HepG2 (cell line): ENCODE data around the gene NELFB. TPM values are rescaled to one million over a fixed set of nuclear protein-coding genes. Genes with fewer than 3 reads are reported as not detected.

ENCODE experiments used
- CEBPG ChIP-seq: IDR thresholded peaks from 2 replicates; pipeline ENCODE4 v1.6.1; 2016
- GTF2F1 ChIP-seq: fragments of 150-350 bp; IDR thresholded peaks from 2 replicates; pipeline ENCODE4 v1.6.1; 2014; ENCODE audit warnings: low read length
- HOXA3 ChIP-seq: sonication (generic); formaldehyde crosslinking; IDR thresholded peaks from 2 replicates; pipeline ENCODE4 v1.5.0; 2020; ENCODE audit warnings: missing genetic modification reagents
- JUN ChIP-seq: sonication (generic); formaldehyde crosslinking; IDR thresholded peaks from 2 replicates; pipeline ENCODE4 v1.4.0; 2020; ENCODE audit warnings: mild to moderate bottlenecking, missing genetic modification reagents
- KLF13 ChIP-seq: sonication (generic); formaldehyde crosslinking; IDR thresholded peaks from 2 replicates; pipeline ENCODE4 v1.4.0; 2020; ENCODE audit warnings: mild to moderate bottlenecking, missing genetic modification reagents
- KLF15 ChIP-seq: sonication (generic); formaldehyde crosslinking; IDR thresholded peaks from 2 replicates; pipeline ENCODE4 v1.8.1; 2023; ENCODE audit warnings: borderline replicate concordance, mild to moderate bottlenecking, inconsistent platforms, missing genetic modification reagents, mixed read lengths
- LCORL ChIP-seq, 2 experiments: fragments of 450-650 bp in 1 of 2; sonication (generic) in 1 of 2; formaldehyde crosslinking in 1 of 2; IDR thresholded peaks; 2 replicates each; pipeline versions ENCODE4 v1.5.0 to v1.6.1; 2017 to 2020; ENCODE audit warnings: antibody characterized with exemption in 1 of 2, missing genetic modification reagents in 1 of 2
- MTA1 ChIP-seq: sonication (generic); formaldehyde crosslinking; IDR thresholded peaks from 2 replicates; pipeline ENCODE4 v1.4.0; 2020; ENCODE audit warnings: missing genetic modification reagents, mild to moderate bottlenecking, borderline replicate concordance
- NFRKB ChIP-seq: fragments of 450-650 bp; IDR thresholded peaks from 2 replicates; pipeline ENCODE4 v1.6.1; 2017
- NR1H2 ChIP-seq: sonication (generic); formaldehyde crosslinking; IDR thresholded peaks from 2 replicates; pipeline ENCODE4 v1.8.1; 2022; ENCODE audit warnings: low read depth, missing genetic modification reagents, borderline replicate concordance
- NR3C1 ChIP-seq: sonication (generic); formaldehyde crosslinking; IDR thresholded peaks from 2 replicates; pipeline ENCODE4 v1.4.0; 2020; ENCODE audit warnings: missing genetic modification reagents
- XRCC5 ChIP-seq: fragments of 200-400 bp; formaldehyde crosslinking; optimal IDR thresholded peaks from 2 replicates; pipeline ENCODE3; 2017; ENCODE audit warnings: mild to moderate bottlenecking, low read length
- ZFYVE20 ChIP-seq: sonication (generic); formaldehyde crosslinking; IDR thresholded peaks from 2 replicates; pipeline ENCODE4 v1.8.0; 2023; ENCODE audit warnings: low read depth, mild to moderate bottlenecking, moderate library complexity, missing genetic modification reagents, borderline replicate concordance
- ZNF777 ChIP-seq: sonication (generic); formaldehyde crosslinking; IDR thresholded peaks from 2 replicates; pipeline ENCODE4 v1.4.0; 2020; ENCODE audit warnings: missing genetic modification reagents
- ZNF782 ChIP-seq: sonication (generic); formaldehyde crosslinking; IDR thresholded peaks from 2 replicates; pipeline ENCODE4 v1.4.0; 2020; ENCODE audit warnings: missing genetic modification reagents, mild to moderate bottlenecking, borderline replicate concordance
- ZNF839 ChIP-seq: sonication (generic); formaldehyde crosslinking; IDR thresholded peaks from 2 replicates; pipeline ENCODE4 v1.4.0; 2020; ENCODE audit warnings: missing genetic modification reagents, mild to moderate bottlenecking, borderline replicate concordance
- polyA plus RNA-seq, 8 experiments: library from polyadenylated mRNA; depleted of rRNA in 3 of 8; stranded (reverse) in 7 of 8; unstranded in 1 of 8; fragments of >200 nt; fragmentation: Illumina TruSeq in 4 of 8; extraction: Trizol in 4 of 8; gene quantifications; 2 replicates each; pipeline versions ENCODE4 v1.2.1 to v1.2.3, GENCODE V29; 2011 to 2016; ENCODE audit warnings: low read depth in 4 of 8, missing spikeins in 1 of 8, mixed read lengths in 1 of 8; ENCODE audit not compliant: insufficient read depth in 1 of 8
- total RNA-seq, 5 experiments: library from RNA; depleted of rRNA; stranded (reverse); fragments of >200 nt; fragmentation: Illumina TruSeq; extraction: Trizol; gene quantifications; 2 replicates each; pipeline ENCODE4 v1.2.3, GENCODE V29; 2016; ENCODE audit warnings: low read depth in 1 of 5
- TF ChIP-seq, protein P1 (sequence below): sonication (generic); formaldehyde crosslinking; conservative IDR thresholded peaks from 2 replicates; pipeline ENCODE4 v1.8.0; 2022; ENCODE audit warnings: low read depth, missing genetic modification reagents
- TF ChIP-seq, protein P2 (sequence below): sonication (generic); formaldehyde crosslinking; conservative IDR thresholded peaks from 2 replicates; pipeline ENCODE4 v1.4.0; 2020; ENCODE audit warnings: missing genetic modification reagents
- TF ChIP-seq, protein P3 (sequence below): fragments of 450-650 bp; IDR thresholded peaks from 2 replicates; pipeline ENCODE4 v1.6.1; 2016
- TF ChIP-seq, protein P4 (sequence below): sonication (generic); formaldehyde crosslinking; IDR thresholded peaks from 2 replicates; pipeline ENCODE4 v1.8.1; 2023; ENCODE audit warnings: missing genetic modification reagents, inconsistent platforms, borderline replicate concordance
- TF ChIP-seq, protein P5 (sequence below): IDR thresholded peaks from 2 replicates; pipeline ENCODE4 v1.6.1; 2016; ENCODE audit warnings: low read depth

The NELFB gene
- total and polyA plus RNA-seq, 2 of the 13 experiments (the other 11 are each of a cell fraction or from before 2014, with no cell fraction given): 26.5 to 45.8 TPM

DNA sequence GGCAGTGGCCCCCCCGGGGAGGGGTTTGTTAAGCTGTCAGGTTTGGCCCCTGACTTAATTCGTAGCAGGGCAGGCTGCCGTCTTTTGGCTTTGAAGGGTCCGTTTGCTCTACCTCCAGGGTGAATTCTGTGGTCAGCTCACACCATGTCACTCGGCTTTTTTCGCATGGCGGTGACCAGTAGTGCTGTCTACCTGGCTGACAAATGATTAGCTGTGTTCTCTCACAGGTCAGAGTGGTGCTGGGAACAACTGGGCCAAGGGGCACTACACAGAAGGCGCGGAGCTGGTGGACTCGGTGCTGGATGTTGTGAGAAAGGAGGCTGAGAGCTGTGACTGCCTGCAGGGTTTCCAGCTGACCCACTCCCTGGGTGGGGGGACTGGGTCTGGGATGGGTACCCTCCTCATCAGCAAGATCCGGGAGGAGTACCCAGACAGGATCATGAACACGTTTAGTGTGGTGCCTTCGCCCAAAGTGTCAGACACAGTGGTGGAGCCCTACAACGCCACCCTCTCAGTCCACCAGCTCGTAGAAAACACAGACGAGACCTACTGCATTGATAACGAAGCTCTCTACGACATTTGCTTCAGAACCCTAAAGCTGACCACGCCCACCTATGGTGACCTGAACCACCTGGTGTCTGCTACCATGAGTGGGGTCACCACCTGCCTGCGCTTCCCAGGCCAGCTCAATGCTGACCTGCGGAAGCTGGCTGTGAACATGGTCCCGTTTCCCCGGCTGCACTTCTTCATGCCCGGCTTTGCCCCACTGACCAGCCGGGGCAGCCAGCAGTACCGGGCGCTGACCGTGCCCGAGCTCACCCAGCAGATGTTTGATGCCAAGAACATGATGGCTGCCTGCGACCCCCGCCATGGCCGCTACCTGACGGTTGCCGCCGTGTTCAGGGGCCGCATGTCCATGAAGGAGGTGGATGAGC is 12.6 kb upstream of the NELFB start (continued):
- TF ChIP-seq, protein P1, sequence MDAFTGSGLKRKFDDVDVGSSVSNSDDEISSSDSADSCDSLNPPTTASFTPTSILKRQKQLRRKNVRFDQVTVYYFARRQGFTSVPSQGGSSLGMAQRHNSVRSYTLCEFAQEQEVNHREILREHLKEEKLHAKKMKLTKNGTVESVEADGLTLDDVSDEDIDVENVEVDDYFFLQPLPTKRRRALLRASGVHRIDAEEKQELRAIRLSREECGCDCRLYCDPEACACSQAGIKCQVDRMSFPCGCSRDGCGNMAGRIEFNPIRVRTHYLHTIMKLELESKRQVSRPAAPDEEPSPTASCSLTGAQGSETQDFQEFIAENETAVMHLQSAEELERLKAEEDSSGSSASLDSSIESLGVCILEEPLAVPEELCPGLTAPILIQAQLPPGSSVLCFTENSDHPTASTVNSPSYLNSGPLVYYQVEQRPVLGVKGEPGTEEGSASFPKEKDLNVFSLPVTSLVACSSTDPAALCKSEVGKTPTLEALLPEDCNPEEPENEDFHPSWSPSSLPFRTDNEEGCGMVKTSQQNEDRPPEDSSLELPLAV: no peak
- TF ChIP-seq KLF13 (CRISPR knock-in tag): no peak
- no peak for TF ChIP-seq JUN (CRISPR knock-in tag)
- TF ChIP-seq, protein P2, sequence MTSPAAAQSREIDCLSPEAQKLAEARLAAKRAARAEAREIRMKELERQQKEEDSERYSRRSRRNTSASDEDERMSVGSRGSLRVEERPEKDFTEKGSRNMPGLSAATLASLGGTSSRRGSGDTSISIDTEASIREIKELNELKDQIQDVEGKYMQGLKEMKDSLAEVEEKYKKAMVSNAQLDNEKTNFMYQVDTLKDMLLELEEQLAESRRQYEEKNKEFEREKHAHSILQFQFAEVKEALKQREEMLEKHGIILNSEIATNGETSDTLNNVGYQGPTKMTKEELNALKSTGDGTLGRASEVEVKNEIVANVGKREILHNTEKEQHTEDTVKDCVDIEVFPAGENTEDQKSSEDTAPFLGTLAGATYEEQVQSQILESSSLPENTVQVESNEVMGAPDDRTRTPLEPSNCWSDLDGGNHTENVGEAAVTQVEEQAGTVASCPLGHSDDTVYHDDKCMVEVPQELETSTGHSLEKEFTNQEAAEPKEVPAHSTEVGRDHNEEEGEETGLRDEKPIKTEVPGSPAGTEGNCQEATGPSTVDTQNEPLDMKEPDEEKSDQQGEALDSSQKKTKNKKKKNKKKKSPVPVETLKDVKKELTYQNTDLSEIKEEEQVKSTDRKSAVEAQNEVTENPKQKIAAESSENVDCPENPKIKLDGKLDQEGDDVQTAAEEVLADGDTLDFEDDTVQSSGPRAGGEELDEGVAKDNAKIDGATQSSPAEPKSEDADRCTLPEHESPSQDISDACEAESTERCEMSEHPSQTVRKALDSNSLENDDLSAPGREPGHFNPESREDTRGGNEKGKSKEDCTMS (CRISPR knock-in tag): no peak
- TF ChIP-seq, protein P3, sequence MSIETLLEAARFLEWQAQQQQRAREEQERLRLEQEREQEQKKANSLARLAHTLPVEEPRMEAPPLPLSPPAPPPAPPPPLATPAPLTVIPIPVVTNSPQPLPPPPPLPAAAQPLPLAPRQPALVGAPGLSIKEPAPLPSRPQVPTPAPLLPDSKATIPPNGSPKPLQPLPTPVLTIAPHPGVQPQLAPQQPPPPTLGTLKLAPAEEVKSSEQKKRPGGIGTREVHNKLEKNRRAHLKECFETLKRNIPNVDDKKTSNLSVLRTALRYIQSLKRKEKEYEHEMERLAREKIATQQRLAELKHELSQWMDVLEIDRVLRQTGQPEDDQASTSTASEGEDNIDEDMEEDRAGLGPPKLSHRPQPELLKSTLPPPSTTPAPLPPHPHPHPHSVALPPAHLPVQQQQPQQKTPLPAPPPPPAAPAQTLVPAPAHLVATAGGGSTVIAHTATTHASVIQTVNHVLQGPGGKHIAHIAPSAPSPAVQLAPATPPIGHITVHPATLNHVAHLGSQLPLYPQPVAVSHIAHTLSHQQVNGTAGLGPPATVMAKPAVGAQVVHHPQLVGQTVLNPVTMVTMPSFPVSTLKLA: no peak
- 0 out of 2 replicates have a peak, but pooled peaks have one; percentile 9 for TF ChIP-seq MTA1 (CRISPR knock-in tag)
- TF ChIP-seq ZNF782 (CRISPR knock-in tag): no peak
- TF ChIP-seq CEBPG: no peak
- no peak for TF ChIP-seq NFRKB
- TF ChIP-seq, protein P4, sequence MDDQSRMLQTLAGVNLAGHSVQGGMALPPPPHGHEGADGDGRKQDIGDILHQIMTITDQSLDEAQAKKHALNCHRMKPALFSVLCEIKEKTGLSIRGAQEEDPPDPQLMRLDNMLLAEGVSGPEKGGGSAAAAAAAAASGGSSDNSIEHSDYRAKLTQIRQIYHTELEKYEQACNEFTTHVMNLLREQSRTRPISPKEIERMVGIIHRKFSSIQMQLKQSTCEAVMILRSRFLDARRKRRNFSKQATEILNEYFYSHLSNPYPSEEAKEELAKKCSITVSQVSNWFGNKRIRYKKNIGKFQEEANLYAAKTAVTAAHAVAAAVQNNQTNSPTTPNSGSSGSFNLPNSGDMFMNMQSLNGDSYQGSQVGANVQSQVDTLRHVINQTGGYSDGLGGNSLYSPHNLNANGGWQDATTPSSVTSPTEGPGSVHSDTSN (CRISPR knock-in tag): no peak
- no peak for TF ChIP-seq ZFYVE20 (CRISPR knock-in tag)
- no peak for TF ChIP-seq ZNF839 (CRISPR knock-in tag)
- no peak for TF ChIP-seq LCORL (IDR thresholded peaks at IDR 0.05)
- peak; percentile 30 for TF ChIP-seq LCORL (CRISPR knock-in tag; IDR thresholded peaks at IDR 0.05)
- TF ChIP-seq HOXA3 (CRISPR knock-in tag): no peak
- TF ChIP-seq XRCC5: no peak
- TF ChIP-seq NR3C1 (CRISPR knock-in tag): no peak
- 0 out of 2 replicates have a peak, but pooled peaks have one; percentile 1 for TF ChIP-seq ZNF777
- 0 out of 2 replicates have a peak, but pooled peaks have one; percentile 15 for TF ChIP-seq NR1H2
- TF ChIP-seq, protein P5, sequence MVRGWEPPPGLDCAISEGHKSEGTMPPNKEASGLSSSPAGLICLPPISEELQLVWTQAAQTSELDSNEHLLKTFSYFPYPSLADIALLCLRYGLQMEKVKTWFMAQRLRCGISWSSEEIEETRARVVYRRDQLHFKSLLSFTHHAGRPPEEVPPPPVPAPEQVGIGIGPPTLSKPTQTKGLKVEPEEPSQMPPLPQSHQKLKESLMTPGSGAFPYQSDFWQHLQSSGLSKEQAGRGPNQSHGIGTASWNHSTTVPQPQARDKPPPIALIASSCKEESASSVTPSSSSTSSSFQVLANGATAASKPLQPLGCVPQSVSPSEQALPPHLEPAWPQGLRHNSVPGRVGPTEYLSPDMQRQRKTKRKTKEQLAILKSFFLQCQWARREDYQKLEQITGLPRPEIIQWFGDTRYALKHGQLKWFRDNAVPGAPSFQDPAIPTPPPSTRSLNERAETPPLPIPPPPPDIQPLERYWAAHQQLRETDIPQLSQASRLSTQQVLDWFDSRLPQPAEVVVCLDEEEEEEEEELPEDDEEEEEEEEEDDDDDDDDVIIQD (CRISPR knock-in tag): 0 out of 2 replicates have a peak, but pooled peaks have one; percentile 11
- no peak for TF ChIP-seq GTF2F1
- TF ChIP-seq KLF15 (CRISPR knock-in tag): no peak
